Measurements from ENCODE around the gene MXRA5. TPM values are rescaled to one million over a fixed set of nuclear protein-coding genes. Genes with fewer than 3 reads are reported as not detected.
"Not testable (repeated sequence)": the region's sequence is repeated elsewhere in the genome, so short reads cannot be mapped to it uniquely, and the experiment has no call there.

The MXRA5 gene
- total RNA-seq: 1 to 10 TPM; 5.3 to 6.1 TPM
- long read RNA-seq, partial matches to known transcripts: 1 of 1 reads
- long read RNA-seq, other reads (novel, unspliced or antisense): 0 of 1 reads

- intact Hi-C loops (cut with DNase I): no loop called here
- peak; percentile 5 to 72 for ATAC-seq
These were observed at the start of gene MXRA5 for GRCh38 chrX:3346501-3347259. Gene MXRA5, minus strand, starts transcription at chrX:3346652. Its CDS starts 2,819 bp downstream, at chrX:3343833.

GRCh38 chrX:3393581-3394111 is 47.2 kb upstream of the MXRA5 start:
- no peak for DNase-seq
- intact Hi-C loops (cut with DNase I): no loop called here
- peak in 1 of 2 donors; percentile 61 for ATAC-seq

More at GRCh38 chrX:3346501-3347259, at the start of gene MXRA5:
- DNase-seq: no peak

- ATAC-seq: peak in 1 of 2 donors; percentile 73
- intact Hi-C loops (cut with DNase I): no loop called here
- DNase-seq: no peak
These were observed 46.7 kb upstream of the MXRA5 start for GRCh38 chrX:3393178-3393577.

- no peak for DNase-seq
- no peak for ATAC-seq
- intact Hi-C loops (cut with DNase I): no loop called here
These were observed 42.0 kb upstream of the MXRA5 start for GRCh38 chrX:3388457-3388856.

- DNase-seq (no peak), ATAC-seq (no peak)
- intact Hi-C loops (cut with DNase I): no loop called here
These were observed 37.9 kb upstream of the MXRA5 start for GRCh38 chrX:3384327-3384726.

- DNase-seq (no peak), ATAC-seq (no peak)
- intact Hi-C loops (cut with DNase I): no loop called here
These were observed 34.2 kb upstream of the MXRA5 start for GRCh38 chrX:3380603-3381002.

- ATAC-seq (no peak), DNase-seq (no peak)
- intact Hi-C loops (cut with DNase I): no loop called here
These were observed 32.7 kb upstream of the MXRA5 start for GRCh38 chrX:3379111-3379510.

GRCh38 chrX:3378156-3378555 is 31.7 kb upstream of the MXRA5 start:
- DNase-seq (no peak), ATAC-seq (no peak)
- intact Hi-C loops (cut with DNase I): no loop called here

GRCh38 chrX:3377560-3377959 is 31.1 kb upstream of the MXRA5 start:
- DNase-seq (no peak), ATAC-seq (no peak)
- intact Hi-C loops (cut with DNase I): no loop called here

- ATAC-seq; intact Hi-C loops (cut with DNase I); DNase-seq: not testable (repeated sequence)
These were observed 29.5 kb upstream of the MXRA5 start for GRCh38 chrX:3375878-3376508.

- intact Hi-C loops (cut with DNase I): no loop called here
- ATAC-seq (no peak), DNase-seq (no peak)
These were observed 27.8 kb upstream of the MXRA5 start for GRCh38 chrX:3374108-3374800.

GRCh38 chrX:3371163-3371562 is 24.7 kb upstream of the MXRA5 start:
- intact Hi-C loops (cut with DNase I): no loop called here
- DNase-seq: no peak
- no peak for ATAC-seq

- DNase-seq (no peak), ATAC-seq (no peak)
- intact Hi-C loops (cut with DNase I): no loop called here
These were observed 24.2 kb upstream of the MXRA5 start for GRCh38 chrX:3370656-3371055.

- intact Hi-C loops (cut with DNase I): no loop called here
- DNase-seq (no peak), ATAC-seq (no peak)
These were observed 16.5 kb upstream of the MXRA5 start for GRCh38 chrX:3362956-3363355.

- ATAC-seq: no peak
- intact Hi-C loops (cut with DNase I): no loop called here
These were observed 14.4 kb upstream of the MXRA5 start for GRCh38 chrX:3360881-3361280.

GRCh38 chrX:3352741-3353140 is 6.3 kb upstream of the MXRA5 start:
- intact Hi-C loops (cut with DNase I); ATAC-seq: not testable (repeated sequence)

More at GRCh38 chrX:3360881-3361280, 14.4 kb upstream of the MXRA5 start:
- no peak for DNase-seq

GRCh38 chrX:3351276-3351675 is 4.8 kb upstream of the MXRA5 start:
- DNase-seq: no peak
- intact Hi-C loops (cut with DNase I): no loop called here
- no peak for ATAC-seq

More at GRCh38 chrX:3352741-3353140, 6.3 kb upstream of the MXRA5 start:
- not testable (repeated sequence) for DNase-seq

GRCh38 chrX:3348191-3348590 is 1.7 kb upstream of the MXRA5 start:
- ATAC-seq: no peak
- intact Hi-C loops (cut with DNase I): no loop called here
- DNase-seq: no peak

- intact Hi-C loops (cut with DNase I): no loop called here
- DNase-seq: peak; percentile 62
- peak; percentile 86 to 87 for ATAC-seq
These were observed 916 bp downstream of the MXRA5 start for GRCh38 chrX:3345281-3346191.
